ENCODE measurements around the gene MTPN.

The MTPN gene

DNA sequence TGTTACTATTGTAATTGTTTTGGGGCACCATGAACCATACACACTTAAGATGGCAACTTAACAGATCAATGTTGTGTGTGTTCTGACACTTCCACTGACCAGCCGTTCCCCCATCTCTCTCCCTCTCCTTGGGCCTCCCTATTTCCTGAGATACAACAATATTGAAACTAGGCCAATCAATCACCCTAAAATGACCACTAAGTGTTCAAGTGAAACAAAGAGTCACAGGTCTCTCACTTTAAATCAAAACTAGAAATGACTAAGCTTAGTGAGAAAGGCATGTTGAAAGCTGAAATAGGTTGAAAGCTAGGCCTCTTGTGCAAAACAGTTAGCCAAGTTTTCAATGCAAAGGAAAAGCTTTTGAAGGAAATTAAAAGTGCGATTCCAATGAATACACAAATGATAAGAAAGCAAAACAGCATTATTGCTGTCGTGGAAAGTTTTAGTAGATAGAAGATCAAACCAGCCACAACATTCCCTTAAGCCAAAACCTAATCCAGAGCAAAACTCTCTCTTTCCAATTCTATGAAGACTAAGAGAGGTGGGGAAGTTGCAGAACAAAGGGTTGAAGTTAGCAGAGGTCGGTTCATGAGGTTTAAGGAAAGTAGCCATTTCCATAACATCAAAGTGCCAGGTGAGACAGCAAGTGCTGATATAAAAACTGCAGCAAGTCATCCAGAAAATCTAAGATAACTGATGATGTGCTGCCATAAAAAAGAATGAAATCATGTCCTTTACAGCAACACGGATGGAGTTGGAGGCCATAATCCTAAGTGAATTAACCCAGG is 90.6 kb downstream of the MTPN start:
- DNase-seq (ENCODE audit: low read depth in 2 of 2), result no peak

DNA sequence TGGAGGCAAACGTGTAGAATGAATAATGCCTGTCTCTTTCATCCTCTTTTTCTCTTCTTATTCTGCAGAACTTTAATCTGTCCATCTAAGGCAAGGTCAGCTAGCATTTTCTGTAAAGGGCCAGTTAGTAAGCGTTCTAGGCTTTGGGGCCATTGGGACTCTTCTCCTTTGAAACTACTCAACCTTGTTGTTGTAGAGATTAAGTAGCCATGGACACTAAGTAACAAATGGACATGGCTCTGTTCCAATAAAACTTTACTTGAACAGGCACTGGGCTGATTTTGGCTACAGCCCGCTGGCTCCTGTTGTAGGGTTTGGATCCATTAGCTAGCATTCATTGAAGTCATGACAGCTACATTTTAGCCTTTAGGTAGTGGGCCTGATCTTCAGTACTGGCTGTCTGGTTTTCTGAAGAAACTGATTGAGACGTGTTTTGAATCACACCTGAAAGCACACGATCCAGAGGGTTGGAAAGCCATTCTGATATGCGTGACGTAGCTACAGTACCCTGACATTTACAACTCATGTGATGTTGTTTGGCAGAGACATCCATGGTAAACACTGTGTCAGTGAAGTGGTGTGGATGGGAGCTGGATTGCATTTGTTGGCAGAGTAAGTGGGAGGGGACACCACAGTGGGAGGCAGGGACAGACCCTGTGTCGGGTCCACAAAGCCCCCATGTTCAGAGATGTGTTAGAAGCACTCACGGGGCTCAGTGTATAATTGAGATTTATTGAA is 92.5 kb downstream of the MTPN start:
- no peak for DNase-seq (ENCODE audit: low read depth in 2 of 2)

DNA sequence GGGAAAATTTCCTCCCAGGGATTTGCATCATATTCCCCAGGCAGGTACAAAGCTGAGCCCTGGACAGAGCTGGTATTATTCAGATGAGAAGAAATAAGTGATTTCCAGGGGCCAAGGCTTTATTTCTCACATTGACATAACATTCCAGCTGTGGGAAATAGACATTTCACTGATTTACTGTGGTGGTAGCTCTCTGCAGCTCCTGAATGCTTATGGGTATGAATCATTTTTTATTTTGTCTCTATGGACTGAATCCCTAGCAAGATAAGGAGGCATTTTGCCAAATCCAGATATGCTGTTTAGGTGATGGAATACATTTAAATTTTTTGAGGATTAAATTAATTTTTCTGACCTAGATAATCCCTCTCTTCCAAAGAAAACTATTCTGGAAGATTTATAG is 97.9 kb downstream of the MTPN start:
- no peak for DNase-seq (ENCODE audit: low read depth in 2 of 2)

DNA sequence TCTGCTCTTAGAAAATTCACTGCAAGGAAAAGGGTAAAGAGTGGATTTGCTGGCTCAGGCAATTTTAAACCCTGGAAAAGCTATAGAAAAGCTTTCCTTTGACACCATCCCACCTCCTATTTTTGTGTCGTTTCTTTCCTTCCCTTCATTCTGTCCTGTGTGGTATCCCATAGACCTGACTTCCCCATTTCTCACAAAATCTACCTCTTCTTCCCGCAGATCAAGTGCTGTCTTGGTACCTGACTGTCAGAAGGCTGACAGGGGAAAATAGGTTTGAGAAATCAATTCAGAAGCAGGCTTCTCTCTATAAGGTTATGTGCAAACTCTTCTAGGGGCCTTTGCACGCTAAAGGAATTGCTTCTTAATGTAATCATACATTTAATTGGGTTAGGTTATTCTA is 98.9 kb downstream of the MTPN start:
- DNase-seq (ENCODE audit: low read depth in 2 of 2), result no peak

DNA sequence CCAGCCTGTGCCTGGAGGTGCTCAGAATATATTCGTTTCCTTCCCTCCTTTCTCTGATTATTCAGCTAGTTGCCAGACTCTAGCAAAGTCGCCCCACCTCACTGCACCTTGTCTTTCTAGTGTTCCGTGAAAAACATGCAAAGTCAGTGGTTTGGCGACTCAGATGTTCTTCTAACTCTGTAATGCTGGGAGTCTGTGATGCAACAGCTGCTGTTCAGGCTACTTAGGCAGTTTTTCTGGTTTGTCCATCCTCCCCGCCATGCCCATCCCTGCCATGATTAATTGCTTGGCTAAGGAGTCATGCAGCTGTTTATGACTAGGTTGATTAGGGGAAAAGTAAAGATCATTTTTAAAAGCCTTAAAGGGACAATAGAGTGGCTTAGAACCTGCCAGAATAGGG is 99.4 kb downstream of the MTPN start:
- DNase-seq (ENCODE audit: low read depth in 2 of 2), result no peak

Data from activated CD4-positive, alpha-beta T cell treated with anti-CD3 and anti-CD28 coated beads for 24 hours (primary cell).